Measurements from ENCODE around the gene SHISA2.
A peak's percentile ranks its signal among the peaks of the same experiment; 100 is the strongest.
"Not testable (repeated sequence)": the region's sequence is repeated elsewhere in the genome, so short reads cannot be mapped to it uniquely, and the experiment has no call there.

The SHISA2 gene

DNA sequence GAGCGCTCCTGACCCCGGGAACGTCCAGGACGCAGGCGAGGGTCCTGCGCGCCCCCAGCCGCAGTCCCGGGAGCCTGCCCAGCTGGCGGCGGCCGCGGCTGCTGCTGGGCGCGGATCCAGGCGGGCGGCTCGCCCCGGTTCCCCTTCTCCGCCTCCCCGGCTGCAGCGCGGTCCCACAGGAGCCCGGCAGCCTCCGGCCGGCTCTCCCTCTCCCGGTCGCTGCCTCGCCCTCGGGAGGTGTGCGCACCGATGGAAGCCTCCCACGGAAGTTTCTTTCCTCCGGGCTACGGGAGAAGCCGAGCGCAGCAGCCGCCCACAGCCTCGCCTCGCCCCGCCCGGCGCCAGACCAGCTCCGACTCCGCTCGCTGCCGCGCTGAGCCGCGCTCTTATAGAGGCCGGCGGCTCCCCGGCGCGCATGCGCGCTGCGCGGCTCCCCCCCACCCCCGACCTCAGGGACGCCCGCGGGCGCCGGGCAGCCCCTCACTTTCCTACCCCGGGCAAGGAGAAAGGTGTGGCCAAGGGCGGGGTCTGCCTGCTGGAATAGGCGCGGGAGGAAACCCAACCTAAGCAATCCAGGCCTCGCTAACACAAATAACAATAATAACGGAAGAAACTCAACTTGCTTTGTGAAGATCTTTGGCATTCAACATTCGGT is at the start of gene SHISA2:
Gene SHISA2, minus strand, starts transcription at position 360 of the 655 bp plus-strand sequence. CDS start 1,041 bp downstream, outside the sequence.
- peaks cover 33% of the 10 kb centered on the region for H3K27me3 Mint-ChIP-seq

DNA sequence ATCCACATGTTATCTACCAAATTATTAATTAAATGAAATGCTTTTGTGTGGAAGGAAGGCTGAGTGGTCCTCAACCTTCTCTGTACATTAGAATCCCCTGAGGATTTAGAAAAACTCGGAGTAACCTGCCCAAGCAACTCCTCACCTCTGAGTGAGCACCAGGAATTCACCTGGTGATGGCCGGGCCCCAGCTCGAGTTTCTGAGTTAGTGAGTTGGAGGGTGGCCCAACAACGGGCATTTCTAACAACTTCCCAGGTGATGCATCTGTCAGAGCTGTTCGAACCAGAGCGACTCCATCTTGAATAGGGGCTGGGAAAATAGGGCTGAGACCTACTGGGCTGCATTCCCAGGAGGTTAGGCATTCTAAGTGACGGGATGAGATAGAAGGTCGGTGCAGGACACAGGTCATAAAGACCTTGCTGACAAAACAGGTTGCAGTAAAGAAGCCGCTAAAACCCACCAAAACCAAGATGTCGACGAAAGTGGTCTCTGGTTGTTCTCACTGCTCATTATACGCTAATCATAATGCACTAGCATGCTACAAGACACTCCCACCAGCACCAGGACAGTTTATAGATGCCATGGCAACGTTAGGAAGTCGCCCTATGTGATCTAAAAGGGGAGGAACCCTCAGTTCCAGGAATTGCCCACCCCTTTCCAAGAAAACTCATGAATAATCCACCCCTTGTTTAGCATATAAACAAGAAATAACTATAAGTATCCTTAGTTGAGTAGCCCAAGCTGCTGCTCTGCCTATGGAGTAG is 44.2 kb upstream of the SHISA2 start:
- no peaks in the 10 kb centered on the region for H3K36me3 Mint-ChIP-seq (ENCODE audit: low read depth)
- no peak overlapping the region for H3K4me3 Mint-ChIP-seq
- H3K9me3 Mint-ChIP-seq = no peaks in the 10 kb centered on the region
- ATAC-seq = no peak
- DNase-seq = no peak
- H3K4me1 Mint-ChIP-seq = no peaks in the 10 kb centered on the region
- no peak overlapping the region for H3K27ac Mint-ChIP-seq
- peaks cover 24% of the 10 kb centered on the region for H3K27me3 Mint-ChIP-seq

More for the DNA sequence above, at the start of gene SHISA2:
- DNase-seq (peak; percentile 23), ATAC-seq (peak; percentile 82)
- H3K27ac Mint-ChIP-seq = no peak within 1 kb of the TSS
- H3K9me3 Mint-ChIP-seq = no peaks in the 10 kb centered on the region
- peaks cover 14% of the 10 kb centered on the region for H3K4me1 Mint-ChIP-seq
- peak within 1 kb of the TSS; percentile 48 for H3K4me3 Mint-ChIP-seq
- H3K36me3 Mint-ChIP-seq (ENCODE audit: low read depth) = no peaks in the 10 kb centered on the region

DNA sequence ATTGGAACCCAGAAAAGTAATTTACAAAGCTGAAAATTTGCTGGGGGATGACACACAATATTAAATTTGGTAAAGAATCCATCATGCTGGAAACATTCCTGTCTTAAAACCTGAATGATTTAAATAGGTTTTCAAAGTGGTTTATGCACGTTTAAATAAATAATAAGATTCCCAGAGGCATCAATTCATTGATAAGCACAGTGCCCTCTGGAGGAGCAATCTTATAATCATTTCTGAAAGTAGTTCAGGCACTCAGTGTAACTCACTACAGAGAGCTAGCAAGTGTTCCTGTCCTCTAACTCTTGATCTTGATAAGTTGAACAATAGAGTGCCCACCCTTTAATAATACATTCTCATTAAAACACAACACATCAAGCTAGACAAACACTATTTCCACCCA is 43.5 kb upstream of the SHISA2 start:
- ATAC-seq = no peak
- no peak for DNase-seq
- Mint-ChIP-seq H3K9me3 (no peaks in the 10 kb centered on the region), H3K36me3 (ENCODE audit: low read depth) (no peaks in the 10 kb centered on the region), H3K4me1 (no peaks in the 10 kb centered on the region), H3K27me3 (peaks cover 24% of the 10 kb centered on the region), H3K27ac (no peak overlapping the region), H3K4me3 (no peak overlapping the region)

DNA sequence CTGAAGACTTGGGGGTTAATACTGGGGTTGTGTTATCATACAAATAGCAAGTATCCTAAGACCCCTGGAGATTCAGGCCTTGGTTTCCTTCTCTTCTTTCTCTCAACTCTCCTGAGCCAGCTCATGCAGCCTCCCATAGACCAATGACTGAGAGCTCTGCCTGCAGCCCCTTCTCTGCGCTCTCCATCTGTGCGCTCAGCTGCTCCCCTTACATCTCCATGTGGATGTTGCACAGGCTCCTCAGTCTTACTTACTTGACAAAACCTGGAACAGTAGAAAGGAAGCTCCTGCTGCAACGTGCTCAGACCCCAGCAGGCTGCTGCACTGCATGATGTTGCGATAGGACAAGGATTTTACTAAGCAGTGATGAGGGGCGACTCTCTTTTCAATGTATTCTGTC is 25.0 kb upstream of the SHISA2 start:
- not testable (repeated sequence) for H3K4me1 Mint-ChIP-seq; H3K27ac Mint-ChIP-seq; H3K36me3 Mint-ChIP-seq (ENCODE audit: low read depth); ATAC-seq; H3K4me3 Mint-ChIP-seq; DNase-seq; H3K9me3 Mint-ChIP-seq
- peaks cover 38% of the 10 kb centered on the region for H3K27me3 Mint-ChIP-seq

DNA sequence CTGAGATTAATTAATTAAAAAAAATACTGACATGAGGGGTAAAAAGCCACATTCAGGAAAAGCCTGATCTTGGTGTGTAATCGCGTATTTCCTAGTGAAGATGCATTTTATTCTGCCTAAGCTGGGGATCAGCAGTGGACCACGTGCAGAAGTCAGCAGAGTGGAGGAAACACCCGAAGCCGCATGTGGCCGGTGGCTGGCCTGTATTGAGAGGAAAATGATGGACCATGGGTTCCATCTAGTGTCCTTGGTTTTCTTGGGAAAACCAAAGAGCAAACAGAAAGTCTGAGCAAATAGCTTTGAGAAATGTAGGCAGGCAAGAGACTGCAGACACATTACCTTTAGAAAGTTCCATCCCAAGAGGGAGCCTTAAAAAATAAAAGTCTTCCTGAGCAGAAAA is 23.7 kb upstream of the SHISA2 start:
- DNase-seq (no peak), ATAC-seq (no peak)
- Mint-ChIP-seq H3K36me3 (ENCODE audit: low read depth) (no peaks in the 10 kb centered on the region), H3K4me3 (no peak overlapping the region), H3K27ac (no peak overlapping the region), H3K4me1 (peaks cover 2% of the 10 kb centered on the region), H3K27me3 (peaks cover 30% of the 10 kb centered on the region), H3K9me3 (no peaks in the 10 kb centered on the region)

DNA sequence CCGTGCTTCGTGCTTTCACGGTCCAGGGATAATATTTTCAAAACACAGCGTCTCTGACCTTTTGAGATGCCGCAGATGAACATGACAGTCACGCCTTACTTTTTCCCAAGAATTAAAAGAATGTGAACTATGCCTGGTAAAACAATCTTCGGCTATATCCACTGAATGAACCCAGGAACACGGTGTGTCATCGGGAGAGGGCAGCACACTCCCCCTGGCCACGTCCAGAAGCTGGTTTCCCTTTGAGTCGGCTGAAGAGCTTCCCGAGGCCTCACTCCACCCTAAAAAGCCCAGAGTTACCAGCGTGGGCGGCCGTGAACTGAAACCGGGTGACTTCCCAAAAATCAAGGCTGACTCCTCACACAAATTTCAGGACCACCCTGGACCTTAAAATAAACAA is 22.9 kb upstream of the SHISA2 start:
- ATAC-seq (no peak), DNase-seq (no peak)
- H3K4me1 Mint-ChIP-seq = peaks cover 2% of the 10 kb centered on the region
- peaks cover 30% of the 10 kb centered on the region for H3K27me3 Mint-ChIP-seq
- H3K4me3 Mint-ChIP-seq = no peak overlapping the region
- no peaks in the 10 kb centered on the region for H3K36me3 Mint-ChIP-seq (ENCODE audit: low read depth)
- H3K9me3 Mint-ChIP-seq = no peaks in the 10 kb centered on the region
- no peak overlapping the region for H3K27ac Mint-ChIP-seq

DNA sequence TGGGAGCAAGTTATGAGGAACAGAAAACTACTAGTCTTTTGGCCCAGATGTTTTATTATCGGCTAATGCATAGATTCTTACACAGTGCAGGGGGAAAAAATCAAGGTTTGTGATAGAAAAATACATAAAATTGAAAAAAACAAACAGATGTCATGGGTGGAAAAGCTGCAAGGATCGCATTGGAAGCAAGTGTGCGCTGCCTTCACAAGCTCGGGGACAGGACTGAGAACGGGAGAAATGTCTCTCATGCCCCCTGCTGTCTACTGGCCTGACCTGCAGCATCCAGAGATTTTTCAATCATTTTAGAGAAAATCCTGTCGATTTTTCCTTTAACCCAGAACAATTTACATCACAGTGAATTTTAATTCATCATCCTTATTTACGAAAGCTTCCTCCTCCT is 20.5 kb upstream of the SHISA2 start:
- H3K27ac Mint-ChIP-seq; ATAC-seq; H3K9me3 Mint-ChIP-seq; H3K4me1 Mint-ChIP-seq; DNase-seq; H3K4me3 Mint-ChIP-seq; H3K36me3 Mint-ChIP-seq (ENCODE audit: low read depth): not testable (repeated sequence)
- H3K27me3 Mint-ChIP-seq = peaks cover 30% of the 10 kb centered on the region

DNA sequence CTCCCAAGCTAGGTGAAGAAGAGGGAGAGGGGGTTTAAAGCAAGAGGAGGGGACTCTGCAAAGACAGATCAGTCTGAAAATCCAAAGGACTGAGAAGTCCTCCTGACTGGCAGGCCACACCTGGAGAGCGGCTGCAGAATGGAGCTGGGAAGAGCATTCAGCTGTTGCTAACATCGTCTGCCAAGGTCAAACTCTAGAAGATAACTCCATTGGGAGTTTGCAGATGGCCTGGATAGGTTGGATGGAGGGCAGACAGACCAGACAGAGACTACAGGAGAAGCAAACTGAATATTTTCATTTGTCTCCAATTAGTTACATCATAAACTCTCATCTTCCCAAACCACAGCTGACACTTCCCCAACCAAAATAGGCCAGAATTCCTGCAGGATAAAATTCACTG is 19.9 kb upstream of the SHISA2 start:
- Mint-ChIP-seq H3K27ac (no peak overlapping the region), H3K27me3 (peaks cover 27% of the 10 kb centered on the region)

DNA sequence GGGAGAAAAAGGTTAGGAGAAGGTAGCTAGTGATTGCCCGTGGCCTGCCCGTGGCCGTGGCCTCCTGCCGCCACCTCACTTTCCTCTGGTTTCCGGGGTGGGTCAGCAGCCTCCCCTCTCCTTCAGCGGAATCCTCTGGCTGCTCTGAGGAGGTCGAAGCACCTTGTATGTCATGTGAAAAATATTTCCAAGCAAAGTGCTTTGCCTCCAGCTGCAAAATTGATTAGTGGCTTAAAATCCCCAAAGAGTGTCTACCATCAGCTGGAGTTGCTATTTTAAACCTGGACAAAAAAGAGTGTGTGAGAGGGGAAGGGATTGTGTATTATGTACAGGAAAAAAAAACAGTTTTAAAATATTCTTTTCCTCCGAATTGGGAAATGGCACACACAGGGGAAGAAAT is 17.8 kb upstream of the SHISA2 start:
- peaks cover 18% of the 10 kb centered on the region for H3K27me3 Mint-ChIP-seq
- H3K4me3 Mint-ChIP-seq; DNase-seq; ATAC-seq; H3K27ac Mint-ChIP-seq; H3K4me1 Mint-ChIP-seq; H3K9me3 Mint-ChIP-seq; H3K36me3 Mint-ChIP-seq (ENCODE audit: low read depth): not testable (repeated sequence)

More for the DNA sequence above, 19.9 kb upstream of the SHISA2 start:
- Mint-ChIP-seq H3K36me3 (ENCODE audit: low read depth) (no peaks in the 10 kb centered on the region), H3K9me3 (no peaks in the 10 kb centered on the region), H3K4me1 (peaks cover 2% of the 10 kb centered on the region), H3K4me3 (no peak overlapping the region)
- ATAC-seq (no peak), DNase-seq (no peak)

DNA sequence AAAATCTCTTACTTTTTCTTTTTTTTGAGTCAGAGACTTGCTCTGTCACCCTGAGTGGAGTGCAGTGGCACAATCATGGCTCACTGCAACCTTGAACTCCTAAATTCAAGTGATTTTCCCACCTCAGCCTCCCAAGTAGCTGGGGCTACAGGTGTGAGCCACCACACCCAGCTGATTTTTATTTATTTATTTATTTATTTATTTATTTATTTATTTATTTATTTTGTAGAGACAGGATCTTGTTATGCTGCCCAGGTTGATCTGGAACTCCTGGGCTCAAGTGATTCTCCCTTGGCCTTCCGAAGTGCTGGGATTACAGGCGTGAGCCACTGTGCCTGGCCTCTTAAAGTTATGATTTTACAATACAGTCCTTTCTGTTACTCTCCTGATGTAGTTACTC is 16.6 kb upstream of the SHISA2 start:
- not testable (repeated sequence) for H3K4me3 Mint-ChIP-seq; H3K4me1 Mint-ChIP-seq; H3K9me3 Mint-ChIP-seq; H3K27me3 Mint-ChIP-seq; ATAC-seq; DNase-seq; H3K27ac Mint-ChIP-seq; H3K36me3 Mint-ChIP-seq (ENCODE audit: low read depth)

DNA sequence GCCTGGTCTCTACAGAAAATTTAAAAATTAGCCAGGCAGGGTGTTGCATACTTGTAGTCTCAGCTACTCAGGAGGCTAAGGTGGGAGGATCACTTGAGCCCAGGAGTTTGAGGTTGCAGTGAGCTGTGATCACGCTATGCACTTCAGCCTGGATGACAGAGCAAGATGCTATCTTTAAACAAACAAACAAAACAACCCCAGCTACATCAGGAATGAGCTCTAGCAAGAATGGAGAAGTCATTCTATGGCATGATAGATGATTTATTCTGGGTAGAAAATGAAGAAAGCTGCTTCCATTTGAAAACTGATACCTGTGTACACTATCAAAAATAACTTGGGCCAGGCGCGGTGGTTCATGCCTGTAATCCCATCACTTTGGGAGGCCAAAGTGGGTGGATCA is 15.8 kb upstream of the SHISA2 start:
- DNase-seq (no peak), ATAC-seq (no peak)
- Mint-ChIP-seq H3K4me3 (no peak overlapping the region), H3K27me3 (peaks cover 8% of the 10 kb centered on the region), H3K27ac (no peak overlapping the region), H3K36me3 (ENCODE audit: low read depth) (no peaks in the 10 kb centered on the region), H3K9me3 (no peaks in the 10 kb centered on the region), H3K4me1 (peaks cover 2% of the 10 kb centered on the region)

DNA sequence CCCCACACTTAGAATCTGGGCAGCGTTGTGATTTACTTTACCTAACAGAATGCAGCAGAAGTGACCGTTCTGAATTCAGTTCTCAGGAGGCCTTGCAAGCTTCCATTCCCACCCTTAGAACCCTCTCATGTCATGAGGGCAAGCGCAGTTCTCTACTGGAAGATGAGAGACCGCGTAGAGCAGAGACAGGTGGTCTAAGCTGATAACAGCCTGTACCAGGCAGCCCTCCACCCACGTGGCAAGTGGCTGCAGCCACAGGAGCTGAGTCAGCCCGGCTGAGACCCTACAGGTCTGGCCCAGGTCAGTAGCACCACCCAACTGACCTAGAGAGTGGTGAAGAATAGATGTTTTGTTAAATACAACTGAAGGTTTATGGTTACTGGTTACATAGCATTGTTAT is 14.7 kb upstream of the SHISA2 start:
- DNase-seq; H3K36me3 Mint-ChIP-seq (ENCODE audit: low read depth); H3K4me3 Mint-ChIP-seq; ATAC-seq; H3K9me3 Mint-ChIP-seq; H3K27me3 Mint-ChIP-seq; H3K27ac Mint-ChIP-seq; H3K4me1 Mint-ChIP-seq: not testable (repeated sequence)

DNA sequence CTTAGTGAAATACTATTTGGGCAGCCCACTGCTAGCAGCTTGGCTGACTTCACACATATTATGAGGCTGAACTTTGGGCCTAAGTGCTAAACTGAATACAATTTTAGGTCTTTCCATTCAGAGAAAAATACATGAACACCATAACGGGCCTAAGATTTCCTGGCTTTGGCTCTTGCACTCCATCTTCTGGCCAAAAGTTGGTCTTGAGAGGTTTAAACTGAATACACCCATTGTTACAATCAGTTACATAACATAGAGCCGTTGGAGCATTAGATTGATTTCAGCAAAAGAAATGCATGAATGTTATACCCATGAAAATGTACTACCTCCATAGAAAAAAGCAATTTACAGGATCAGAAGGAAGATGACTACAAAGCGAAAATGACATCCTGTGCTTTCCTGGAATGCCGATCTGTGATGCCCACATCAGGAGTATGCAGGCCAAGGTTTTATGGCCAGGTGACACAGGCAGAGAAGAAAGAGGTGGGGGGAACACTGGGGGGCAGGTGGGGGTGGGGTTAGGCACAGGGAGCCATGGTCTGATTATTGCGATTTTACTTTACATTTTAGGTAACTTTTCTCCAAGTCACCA is 11.1 kb upstream of the SHISA2 start:
- Mint-ChIP-seq H3K36me3 (ENCODE audit: low read depth) (no peaks in the 10 kb centered on the region), H3K9me3 (no peaks in the 10 kb centered on the region), H3K27me3 (no peaks in the 10 kb centered on the region), H3K4me3 (no peak overlapping the region), H3K27ac (no peak overlapping the region), H3K4me1 (no peaks in the 10 kb centered on the region)
- no peak for ATAC-seq
- no peak for DNase-seq

DNA sequence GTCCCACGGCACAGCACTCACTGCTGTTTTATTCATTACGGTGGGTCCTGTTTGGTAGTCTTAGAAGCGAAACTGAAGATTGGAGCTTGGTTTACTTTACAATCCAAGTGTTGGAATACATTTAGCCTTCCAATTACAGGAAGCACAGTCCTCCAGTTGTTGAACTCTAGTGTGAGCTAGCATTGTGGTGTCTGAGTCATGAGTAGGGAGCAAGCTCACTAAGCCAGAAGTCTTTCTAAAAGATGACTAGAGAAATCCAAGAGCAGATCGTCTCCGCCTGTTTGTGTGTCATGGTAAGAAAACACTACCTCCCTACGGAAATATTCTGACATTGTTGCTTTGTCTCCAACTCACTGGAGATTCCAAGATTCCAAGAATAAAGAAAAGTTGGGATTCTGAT is 10.1 kb upstream of the SHISA2 start:
- DNase-seq (no peak), ATAC-seq (no peak)
- no peaks in the 10 kb centered on the region for H3K9me3 Mint-ChIP-seq
- H3K36me3 Mint-ChIP-seq (ENCODE audit: low read depth) = no peaks in the 10 kb centered on the region
- no peak overlapping the region for H3K4me3 Mint-ChIP-seq
- H3K27me3 Mint-ChIP-seq = no peaks in the 10 kb centered on the region
- H3K27ac Mint-ChIP-seq = no peak overlapping the region
- H3K4me1 Mint-ChIP-seq = no peaks in the 10 kb centered on the region

DNA sequence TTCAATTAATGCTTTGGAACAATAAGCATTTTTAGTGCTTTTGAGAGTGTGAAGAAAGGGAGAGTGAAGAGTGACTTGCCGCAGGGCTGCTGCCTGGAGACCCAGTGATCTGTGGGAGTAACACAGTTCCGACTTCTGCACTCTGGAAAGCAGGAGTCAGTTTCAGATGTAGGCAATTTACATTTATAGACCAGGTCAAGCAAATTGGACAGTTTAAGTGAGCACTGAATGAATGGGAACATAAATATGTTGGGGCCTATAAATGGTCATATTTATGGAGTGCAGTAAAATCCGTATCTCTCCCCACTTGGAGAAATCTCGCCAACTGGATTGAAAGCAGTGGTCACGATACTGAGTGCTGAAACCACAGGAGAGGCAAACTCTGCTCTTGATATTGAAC is 9.4 kb upstream of the SHISA2 start:
- Mint-ChIP-seq H3K4me3 (no peak overlapping the region), H3K9me3 (no peaks in the 10 kb centered on the region), H3K36me3 (ENCODE audit: low read depth) (no peaks in the 10 kb centered on the region), H3K27me3 (no peaks in the 10 kb centered on the region), H3K27ac (no peak overlapping the region), H3K4me1 (no peaks in the 10 kb centered on the region)
- DNase-seq (no peak), ATAC-seq (no peak)

All from activated naive CD8-positive, alpha-beta T cell treated with anti-CD3 and anti-CD28 coated beads, Interleukin-2, amount 50 U/mL, for 24 hours (primary cell).